Stimulated activated effector memory CD8-positive, alpha-beta T cell treated with anti-CD3 and anti-CD28 coated beads, Interleukin-12 subunit alpha, Interleukin-12 subunit beta, amount 100 ng/mL, for 72 hours (primary cell): Measurements from ENCODE around the gene SLFNL1.

Experiments
- ATAC-seq: fragments of 150-1000 bp; cut with Tn5 transposase; 2 replicates; pipeline ENCODE4 v1.10.0; 2021
- DNase-seq, 2 donors: peaks; one replicate each; pipeline ENCODE4 v3.0.0; 2021 to 2022; ENCODE audit warnings: low spot score in 2 of 2
- H3K27ac Mint-ChIP-seq: one replicate; pipeline ENCODE4 v1.8.0; 2022; ENCODE audit warnings: mild to moderate bottlenecking, mixed read lengths
- H3K36me3 Mint-ChIP-seq: one replicate; pipeline ENCODE4 v1.8.0; 2022; ENCODE audit warnings: mild to moderate bottlenecking, mixed read lengths
- H3K4me1 Mint-ChIP-seq: one replicate; pipeline ENCODE4 v1.8.0; 2022; ENCODE audit warnings: mixed read lengths
- H3K4me3 Mint-ChIP-seq: one replicate; pipeline ENCODE4 v1.8.0; 2022; ENCODE audit warnings: mild to moderate bottlenecking, mixed read lengths
- H3K9me3 Mint-ChIP-seq: one replicate; pipeline ENCODE4 v1.8.0; 2022; ENCODE audit warnings: mixed read lengths

SLFNL1 gene

DNA sequence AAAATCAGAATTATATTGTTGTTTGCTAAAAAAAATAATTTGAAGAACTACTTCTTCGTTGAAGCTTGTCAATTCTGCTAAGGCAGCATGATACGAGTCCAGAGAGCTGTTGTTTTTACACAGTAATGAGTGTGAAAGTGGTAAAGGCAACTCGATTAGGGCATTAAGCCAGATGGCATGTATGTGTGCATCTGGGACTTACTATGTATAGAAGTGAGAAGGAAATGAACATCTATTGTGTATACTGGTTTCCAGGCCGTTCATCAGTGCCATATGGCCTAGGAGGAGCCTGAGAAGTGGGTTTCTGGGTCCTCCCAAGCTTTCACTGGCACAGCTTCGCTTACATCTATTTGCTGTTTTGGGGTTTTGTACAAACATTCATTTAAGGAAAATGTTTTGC is 36.4 kb downstream of the SLFNL1 start:
- no peak for ATAC-seq
- Mint-ChIP-seq H3K27ac (peak overlapping the region; percentile 68), H3K4me1 (peaks cover 51% of the 10 kb centered on the region)

DNA sequence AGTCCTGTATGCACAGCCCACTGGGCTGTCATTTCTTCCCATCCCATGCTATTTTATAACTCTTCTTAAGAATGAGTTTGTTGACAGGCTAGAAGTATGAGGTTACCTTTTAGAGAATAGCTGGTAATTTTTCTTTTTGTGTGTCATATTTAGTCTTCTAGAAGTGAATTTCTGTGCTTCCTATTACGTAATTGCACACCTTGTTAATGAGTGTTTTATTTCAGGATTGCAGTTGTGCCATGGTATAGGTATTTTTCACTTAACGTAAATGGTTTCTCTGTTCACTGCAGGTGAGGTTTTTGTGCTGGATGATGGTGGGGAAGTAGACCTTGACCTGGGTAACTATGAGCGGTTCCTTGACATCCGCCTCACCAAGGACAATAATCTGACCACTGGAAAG is 37.0 kb downstream of the SLFNL1 start:
- Mint-ChIP-seq H3K9me3 (no peaks in the 10 kb centered on the region), H3K36me3 (peaks cover 95% of the 10 kb centered on the region), H3K4me1 (peaks cover 51% of the 10 kb centered on the region), H3K27ac (peak overlapping the region; percentile 77), H3K4me3 (peak overlapping the region; percentile 22)
- DNase-seq (no peak), ATAC-seq (no peak)

More for the DNA sequence above, 36.4 kb downstream of the SLFNL1 start:
- no peak for DNase-seq
- H3K9me3 Mint-ChIP-seq: no peaks in the 10 kb centered on the region
- H3K36me3 Mint-ChIP-seq: peaks cover 98% of the 10 kb centered on the region
- H3K4me3 Mint-ChIP-seq: no peak overlapping the region

DNA sequence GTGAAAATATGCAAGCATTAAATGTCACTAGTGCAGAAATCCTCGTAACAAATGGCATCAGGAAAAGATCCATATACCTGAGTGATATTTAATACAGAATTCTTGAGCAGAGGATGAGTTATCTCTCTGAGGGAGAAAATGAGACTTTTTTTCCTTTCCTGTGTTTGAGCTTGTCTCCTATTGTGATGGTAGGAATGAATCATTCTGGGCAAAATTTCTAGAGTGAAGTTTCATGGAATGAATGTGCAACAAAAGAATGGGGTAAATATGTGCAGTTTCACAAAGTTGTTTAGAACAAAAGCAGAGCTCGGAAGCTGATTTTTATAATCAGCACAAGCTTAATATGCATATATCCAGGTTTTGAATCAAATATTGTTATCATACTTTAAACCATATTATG is 37.5 kb downstream of the SLFNL1 start:
- peak overlapping the region; percentile 77 for H3K27ac Mint-ChIP-seq
- no peak for DNase-seq

DNA sequence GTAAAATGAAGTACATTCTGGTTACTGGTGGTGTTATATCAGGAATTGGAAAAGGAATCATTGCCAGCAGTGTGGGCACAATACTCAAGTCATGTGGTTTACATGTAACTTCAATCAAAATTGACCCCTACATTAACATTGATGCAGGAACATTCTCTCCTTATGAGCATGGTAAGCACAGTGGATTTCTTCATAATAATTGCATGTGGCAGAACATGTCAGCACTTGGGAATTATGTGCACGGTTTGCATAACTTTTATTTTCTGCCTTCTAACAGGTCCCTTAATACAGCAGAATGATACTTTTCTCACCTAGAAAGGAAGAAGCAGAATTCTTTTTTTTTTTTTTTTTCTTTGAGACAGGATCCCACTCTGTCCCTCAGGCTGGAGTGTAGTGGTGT is 38.2 kb downstream of the SLFNL1 start:
- ATAC-seq: no peak
- Mint-ChIP-seq H3K9me3 (no peaks in the 10 kb centered on the region), H3K4me1 (peaks cover 59% of the 10 kb centered on the region), H3K36me3 (peaks cover 93% of the 10 kb centered on the region), H3K27ac (peak overlapping the region; percentile 77), H3K4me3 (no peak overlapping the region)
- no peak for DNase-seq

More for the DNA sequence above, 37.5 kb downstream of the SLFNL1 start:
- Mint-ChIP-seq H3K4me1 (peaks cover 53% of the 10 kb centered on the region), H3K4me3 (peak overlapping the region; percentile 22), H3K36me3 (peaks cover 95% of the 10 kb centered on the region), H3K9me3 (no peaks in the 10 kb centered on the region)
- ATAC-seq: no peak

DNA sequence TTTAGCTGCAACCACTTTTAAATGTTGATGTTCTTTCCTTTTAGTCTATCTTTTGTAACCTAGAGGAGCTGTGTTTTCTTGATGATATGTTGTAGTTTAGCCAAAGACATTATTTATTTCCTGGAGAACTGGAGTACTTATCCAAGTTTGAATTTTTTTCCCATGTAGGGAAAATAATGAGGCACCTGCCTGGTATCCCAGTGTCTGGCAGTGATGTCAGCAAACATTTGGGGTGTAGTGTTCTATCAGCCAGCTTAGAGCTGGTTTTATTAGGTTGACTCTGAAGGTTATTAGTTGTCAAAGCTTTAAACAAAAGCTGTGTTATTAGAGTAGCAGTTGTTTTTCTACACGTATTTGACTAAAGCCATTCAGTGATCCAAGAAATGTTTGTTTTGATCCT is 38.8 kb downstream of the SLFNL1 start:
- ATAC-seq: no peak
- Mint-ChIP-seq H3K4me3 (no peak overlapping the region), H3K36me3 (peaks cover 87% of the 10 kb centered on the region), H3K9me3 (no peaks in the 10 kb centered on the region), H3K4me1 (peaks cover 59% of the 10 kb centered on the region), H3K27ac (no peak overlapping the region)
- no peak for DNase-seq

DNA sequence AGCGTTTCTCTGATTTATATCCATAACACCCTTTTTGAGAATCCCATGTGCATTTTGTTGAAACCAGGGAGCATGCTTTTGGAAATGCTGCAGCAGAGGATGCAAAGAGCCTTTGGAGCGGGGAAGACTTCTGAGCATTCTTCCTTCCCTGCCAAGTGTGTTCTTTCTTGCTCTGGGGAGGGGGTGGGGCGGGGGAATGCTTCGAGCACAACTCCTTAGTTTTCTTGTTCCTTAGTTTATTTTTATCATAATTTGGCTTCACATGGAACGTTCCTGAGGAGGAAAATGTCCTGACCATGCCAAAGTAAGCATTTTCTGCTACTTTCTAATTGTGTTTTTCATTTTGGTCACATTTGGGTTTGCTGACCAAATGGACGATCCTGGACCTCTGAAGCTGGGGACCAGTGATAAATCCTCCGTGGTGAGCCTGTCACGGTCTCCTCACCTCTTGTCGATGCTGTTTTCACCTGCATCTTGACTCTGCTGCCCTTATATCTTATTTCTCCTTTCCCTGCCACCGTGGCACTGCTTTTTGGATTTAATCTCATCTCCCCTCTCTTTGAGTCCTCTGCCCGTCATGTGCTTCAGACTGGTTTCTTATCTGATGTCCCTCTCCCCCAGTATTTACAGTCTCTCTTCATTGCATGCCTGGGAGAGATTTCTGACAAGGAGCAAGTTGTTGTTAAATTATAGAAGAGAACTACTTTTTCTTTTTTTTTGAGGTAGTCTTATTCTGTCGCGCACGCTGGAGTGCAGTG is 39.7 kb downstream of the SLFNL1 start:
- Mint-ChIP-seq H3K4me3 (peak overlapping the region; percentile 82), H3K9me3 (no peaks in the 10 kb centered on the region), H3K27ac (no peak overlapping the region), H3K4me1 (peaks cover 62% of the 10 kb centered on the region), H3K36me3 (peaks cover 79% of the 10 kb centered on the region)
- DNase-seq (no peak), ATAC-seq (no peak)

DNA sequence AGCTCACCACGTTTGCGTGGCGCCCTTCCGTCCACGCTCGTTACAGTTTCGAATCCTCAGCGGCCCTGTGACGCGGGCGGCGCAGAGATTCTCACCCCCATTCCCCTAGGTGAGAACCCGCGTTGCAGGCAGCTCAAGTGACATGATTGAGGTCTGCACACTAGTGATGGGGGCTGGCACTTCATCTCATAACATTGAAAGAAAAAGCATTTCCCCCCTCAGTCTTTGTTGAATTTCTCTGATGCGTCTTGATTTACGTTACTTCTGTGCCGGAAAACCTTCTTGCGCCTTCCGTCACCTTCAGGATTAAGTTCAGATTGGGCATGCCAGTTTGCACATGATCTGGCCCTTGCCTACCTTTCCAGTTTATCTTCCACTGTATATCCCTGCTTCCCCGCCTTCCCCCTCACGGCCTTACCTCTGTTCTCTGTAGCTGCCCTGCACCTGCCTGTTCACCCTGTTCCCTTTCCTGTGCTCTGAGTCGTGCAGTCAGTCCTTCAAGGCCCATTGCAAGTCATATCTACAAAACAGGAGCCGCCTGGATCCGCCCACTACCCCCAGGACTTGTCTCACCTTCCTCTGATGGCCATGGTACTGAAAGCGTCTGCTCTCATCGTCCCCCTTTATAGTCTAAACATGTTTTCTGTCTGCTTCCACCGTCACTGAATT is 40.9 kb downstream of the SLFNL1 start:
- no peaks in the 10 kb centered on the region for H3K9me3 Mint-ChIP-seq
- peaks cover 58% of the 10 kb centered on the region for H3K4me1 Mint-ChIP-seq
- H3K4me3 Mint-ChIP-seq: peak overlapping the region; percentile 82
- DNase-seq (peak; percentile 30 to 74), ATAC-seq (peak; percentile 22)
- peaks cover 66% of the 10 kb centered on the region for H3K36me3 Mint-ChIP-seq
- H3K27ac Mint-ChIP-seq: peak overlapping the region; percentile 91

DNA sequence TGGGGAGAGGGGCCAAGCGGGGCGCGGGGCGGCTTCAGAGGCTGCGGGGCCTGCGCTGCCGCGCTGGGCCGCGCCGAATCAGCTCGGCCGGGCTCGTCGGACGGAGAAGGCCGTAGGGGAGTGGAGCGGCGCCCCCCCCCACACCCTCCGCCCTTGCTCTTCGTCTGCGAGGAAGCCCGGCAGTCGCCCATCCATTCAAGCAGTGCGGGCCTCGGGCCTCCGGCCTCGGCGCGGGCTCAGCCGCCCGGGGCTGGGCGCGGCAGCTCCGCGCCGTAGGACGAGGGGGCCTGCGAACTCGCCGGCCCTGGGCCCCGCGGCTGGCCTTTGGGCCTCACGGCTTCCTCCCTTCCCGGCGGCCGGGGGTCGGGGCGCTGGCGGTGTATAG is 41.5 kb downstream of the SLFNL1 start:
- H3K4me1 Mint-ChIP-seq: peaks cover 56% of the 10 kb centered on the region
- no peak for DNase-seq
- ATAC-seq: peak; percentile 42
- peak overlapping the region; percentile 82 for H3K4me3 Mint-ChIP-seq
- peaks cover 60% of the 10 kb centered on the region for H3K36me3 Mint-ChIP-seq
- H3K27ac Mint-ChIP-seq: peak overlapping the region; percentile 91
- H3K9me3 Mint-ChIP-seq: no peaks in the 10 kb centered on the region

DNA sequence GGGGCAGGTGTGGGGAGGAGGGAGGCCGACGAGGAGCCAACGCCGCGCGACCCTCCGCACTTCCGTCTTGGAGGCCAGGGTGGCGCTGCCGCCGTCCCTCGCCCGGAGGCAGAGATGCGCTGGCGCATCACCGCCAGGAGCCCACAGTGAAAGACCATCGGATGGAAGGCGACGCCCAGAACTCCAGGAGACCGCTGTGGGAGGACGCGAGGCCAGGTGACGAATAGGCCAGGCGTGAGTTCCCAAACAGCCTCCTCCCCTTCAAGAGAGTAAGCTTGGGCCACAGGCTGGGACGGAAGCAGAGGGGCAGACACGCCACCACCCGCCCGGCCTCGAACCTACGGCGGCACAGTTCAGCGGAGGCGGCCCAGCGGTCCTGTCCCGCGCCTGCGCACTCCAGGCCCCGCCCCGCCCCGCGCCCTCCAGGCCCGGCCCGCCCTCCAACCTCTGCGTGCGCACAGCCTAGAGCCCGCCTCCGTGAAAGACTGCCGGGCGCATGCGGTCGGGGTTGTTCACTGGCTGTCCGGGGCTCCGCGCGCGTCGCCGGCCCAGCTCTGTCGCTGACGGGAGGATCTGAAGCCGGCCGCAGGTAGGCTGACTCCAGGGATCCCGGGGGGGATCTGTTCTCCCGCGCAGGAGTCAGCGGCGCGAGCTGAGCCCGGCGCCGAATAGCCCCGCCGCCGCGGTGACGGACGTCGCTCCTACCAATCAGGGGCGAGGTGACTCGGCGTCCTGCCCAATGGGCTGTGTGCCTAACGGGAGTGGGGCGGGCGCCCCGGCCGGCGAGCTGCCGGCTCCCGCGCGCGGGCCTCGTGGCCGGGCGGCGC is 42.1 kb downstream of the SLFNL1 start, which contains the start of gene CTPS1:
Gene CTPS1 (plus strand): TSS at position 456 of the 827 bp plus-strand sequence. CDS start 3,595 bp downstream, outside the sequence.
- ATAC-seq (peak; percentile 93), DNase-seq (peak; percentile 94 to 97)
- Mint-ChIP-seq H3K9me3 (no peaks in the 10 kb centered on the region), H3K4me1 (peaks cover 53% of the 10 kb centered on the region), H3K27ac (peak within 1 kb of the TSS; percentile 91), H3K36me3 (peaks cover 54% of the 10 kb centered on the region), H3K4me3 (peak within 1 kb of the TSS; percentile 82)

DNA sequence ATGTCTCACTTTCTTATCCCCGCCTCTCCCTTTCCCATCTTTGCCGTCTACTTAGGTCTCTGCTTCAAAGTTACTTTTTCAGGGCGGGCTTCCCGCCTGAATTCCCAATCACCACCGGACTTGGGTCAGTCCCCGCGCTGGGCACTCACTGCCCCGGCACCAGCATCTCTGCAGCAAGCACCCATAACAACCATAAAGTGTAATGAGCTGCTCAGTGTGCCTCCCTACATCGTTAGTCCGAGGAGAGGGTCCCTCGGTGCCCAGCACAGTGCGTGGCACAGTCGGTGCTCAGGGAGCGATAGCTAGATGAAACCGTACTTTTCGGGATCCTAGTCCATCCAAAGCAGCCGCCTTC is 42.7 kb downstream of the SLFNL1 start:
- Mint-ChIP-seq H3K36me3 (peaks cover 48% of the 10 kb centered on the region), H3K4me3 (peak overlapping the region; percentile 82), H3K9me3 (no peaks in the 10 kb centered on the region), H3K27ac (peak overlapping the region; percentile 91), H3K4me1 (peaks cover 52% of the 10 kb centered on the region)
- ATAC-seq: no peak
- no peak for DNase-seq

DNA sequence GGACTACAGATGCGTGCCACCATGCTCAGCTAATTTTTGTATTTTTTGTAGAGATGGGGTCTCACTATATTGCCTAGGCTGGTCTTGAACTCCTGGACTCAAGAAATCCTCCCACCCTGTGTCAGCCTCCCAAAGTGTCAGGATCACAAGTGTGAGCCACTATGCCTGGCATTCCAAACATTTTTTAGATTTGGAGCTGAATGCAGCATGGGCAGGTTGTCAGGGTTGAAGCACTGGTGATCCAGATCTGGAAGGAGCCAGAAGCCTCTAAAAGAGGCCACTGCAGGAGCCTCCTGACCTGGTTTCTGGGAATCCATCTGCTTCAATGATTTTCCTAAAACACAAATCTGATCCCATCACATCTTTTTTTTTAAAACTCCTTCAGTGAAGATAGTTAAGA is 43.8 kb downstream of the SLFNL1 start:
- H3K4me3 Mint-ChIP-seq: no peak overlapping the region
- ATAC-seq: no peak
- H3K36me3 Mint-ChIP-seq: peaks cover 37% of the 10 kb centered on the region
- DNase-seq: no peak
- no peaks in the 10 kb centered on the region for H3K9me3 Mint-ChIP-seq
- H3K4me1 Mint-ChIP-seq: peaks cover 46% of the 10 kb centered on the region
- no peak overlapping the region for H3K27ac Mint-ChIP-seq

DNA sequence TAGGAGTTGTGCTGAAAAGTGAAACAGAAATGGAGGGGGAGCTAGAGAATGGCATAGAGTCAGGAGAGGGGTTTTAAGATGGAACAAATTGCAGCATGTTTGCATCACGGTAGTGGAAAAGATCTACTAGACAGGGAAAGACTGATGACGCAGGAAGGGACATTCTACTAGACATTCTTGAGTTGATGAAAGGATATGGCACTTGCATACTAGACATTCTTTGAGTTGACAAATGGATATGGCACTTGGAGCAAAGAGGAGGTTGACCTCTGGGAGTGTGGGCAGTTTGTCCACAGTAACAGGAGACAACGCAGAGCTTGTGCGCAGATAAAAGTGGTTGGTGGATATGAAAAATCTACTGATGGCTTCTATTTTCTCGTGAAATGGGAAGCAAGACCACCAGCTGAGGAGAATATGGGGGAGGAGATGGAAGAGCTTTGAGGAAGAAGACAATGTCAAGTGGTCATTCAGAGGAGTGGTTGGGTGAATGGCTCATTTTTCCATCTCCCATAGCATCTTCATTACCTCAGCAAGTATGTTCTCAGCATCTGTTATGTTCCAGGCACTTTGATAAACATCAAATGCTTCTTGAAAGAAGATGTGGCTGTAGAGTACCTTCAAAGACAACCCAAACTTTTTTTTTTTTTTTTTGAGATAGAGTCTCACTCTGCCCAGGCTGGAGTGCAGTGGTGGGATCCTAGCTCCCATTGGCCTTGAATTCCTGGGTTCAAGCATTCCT is 44.4 kb downstream of the SLFNL1 start:
- no peaks in the 10 kb centered on the region for H3K9me3 Mint-ChIP-seq
- no peak overlapping the region for H3K27ac Mint-ChIP-seq
- peaks cover 31% of the 10 kb centered on the region for H3K36me3 Mint-ChIP-seq
- ATAC-seq (no peak), DNase-seq (no peak)
- H3K4me1 Mint-ChIP-seq: peaks cover 43% of the 10 kb centered on the region
- H3K4me3 Mint-ChIP-seq: no peak overlapping the region

DNA sequence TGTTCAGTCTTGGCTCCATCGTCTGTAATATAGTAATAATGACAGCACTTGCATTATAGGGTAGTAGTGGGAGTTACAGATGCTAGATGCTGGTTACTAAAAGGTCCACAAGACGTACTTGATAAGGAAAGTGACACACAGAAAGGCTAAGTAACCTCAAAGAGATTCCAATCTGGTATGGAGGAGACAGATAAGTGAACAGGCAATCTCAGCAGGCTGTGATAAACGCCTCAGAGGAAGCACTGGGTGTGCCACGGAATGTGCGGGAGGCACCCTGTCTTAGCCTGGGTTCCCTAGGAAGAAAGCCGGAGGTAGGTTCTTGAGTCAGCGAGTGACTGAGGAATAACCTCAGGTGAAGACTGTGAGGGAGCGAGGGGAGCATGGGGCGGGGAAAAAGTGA is 46.6 kb downstream of the SLFNL1 start:
- H3K27ac Mint-ChIP-seq: no peak overlapping the region
- no peak for DNase-seq
- H3K4me1 Mint-ChIP-seq: peaks cover 24% of the 10 kb centered on the region
- H3K36me3 Mint-ChIP-seq: peaks cover 12% of the 10 kb centered on the region
- H3K9me3 Mint-ChIP-seq: no peaks in the 10 kb centered on the region
- no peak overlapping the region for H3K4me3 Mint-ChIP-seq
- ATAC-seq: no peak

DNA sequence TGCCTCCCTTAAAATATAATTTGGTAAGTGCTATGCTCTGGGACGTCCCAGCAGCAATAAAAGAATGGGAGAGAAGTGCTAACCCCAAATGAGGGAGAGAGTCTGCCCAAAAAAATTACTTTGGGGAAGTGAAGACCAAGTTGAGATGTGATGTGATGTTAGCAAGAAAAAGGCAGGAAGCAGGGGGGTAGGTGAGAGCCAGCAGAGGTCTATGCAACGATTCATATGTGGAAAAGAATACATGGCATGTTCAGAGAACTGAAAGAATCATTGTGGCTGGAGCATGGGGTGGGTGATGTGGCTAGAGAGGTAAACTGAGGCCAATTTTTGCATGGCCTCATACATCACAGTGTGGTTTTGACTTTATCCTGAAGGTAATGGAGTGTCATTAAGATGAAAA is 47.6 kb downstream of the SLFNL1 start:
- ATAC-seq: peak; percentile 44
- Mint-ChIP-seq H3K4me3 (no peak overlapping the region), H3K9me3 (no peaks in the 10 kb centered on the region), H3K36me3 (peaks cover 4% of the 10 kb centered on the region), H3K27ac (no peak overlapping the region), H3K4me1 (peaks cover 20% of the 10 kb centered on the region)
- DNase-seq: no peak

DNA sequence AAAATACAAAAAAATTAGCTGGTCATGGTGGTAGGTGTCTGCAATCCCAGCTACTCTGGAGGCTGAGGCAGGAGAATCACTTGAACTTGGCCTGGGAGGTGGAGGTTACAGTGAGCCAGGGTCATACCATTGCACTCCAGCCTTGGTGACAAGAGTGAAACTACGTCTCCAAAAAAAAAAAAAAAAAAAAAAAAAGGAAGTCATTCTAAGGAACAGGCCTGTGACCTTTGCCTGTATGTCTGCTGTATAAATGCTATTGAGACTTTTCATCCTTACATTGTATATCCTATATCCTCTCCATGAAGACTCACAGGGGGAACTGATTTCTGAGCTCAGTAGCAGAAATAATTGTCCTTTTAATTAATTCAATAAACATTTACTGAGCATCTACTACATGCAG is 49.6 kb downstream of the SLFNL1 start:
- Mint-ChIP-seq H3K36me3 (no peaks in the 10 kb centered on the region), H3K4me3 (no peak overlapping the region)

More for the DNA sequence above, 49.6 kb downstream of the SLFNL1 start:
- no peak for ATAC-seq
- peaks cover 14% of the 10 kb centered on the region for H3K4me1 Mint-ChIP-seq
- no peak overlapping the region for H3K27ac Mint-ChIP-seq
- DNase-seq: no peak
- no peaks in the 10 kb centered on the region for H3K9me3 Mint-ChIP-seq
